Epithelial cell of prostate (primary cell): ENCODE results near the gene ATP8B3.
"Not testable (repeated sequence)": the region's sequence is repeated elsewhere in the genome, so short reads cannot be mapped to it uniquely, and the experiment has no call there.

Source experiments
- DNase-seq: peaks from one replicate; pipeline ENCODE4 v3.0.0-alpha.2; 2011; ENCODE audit warnings: low read depth, low spot score
- H3K27ac ChIP-seq: fragments of 450-650 bp; 2 replicates; pipeline ENCODE4 v1.5.1; 2017; ENCODE audit warnings: mild to moderate bottlenecking

ATP8B3 gene

DNA sequence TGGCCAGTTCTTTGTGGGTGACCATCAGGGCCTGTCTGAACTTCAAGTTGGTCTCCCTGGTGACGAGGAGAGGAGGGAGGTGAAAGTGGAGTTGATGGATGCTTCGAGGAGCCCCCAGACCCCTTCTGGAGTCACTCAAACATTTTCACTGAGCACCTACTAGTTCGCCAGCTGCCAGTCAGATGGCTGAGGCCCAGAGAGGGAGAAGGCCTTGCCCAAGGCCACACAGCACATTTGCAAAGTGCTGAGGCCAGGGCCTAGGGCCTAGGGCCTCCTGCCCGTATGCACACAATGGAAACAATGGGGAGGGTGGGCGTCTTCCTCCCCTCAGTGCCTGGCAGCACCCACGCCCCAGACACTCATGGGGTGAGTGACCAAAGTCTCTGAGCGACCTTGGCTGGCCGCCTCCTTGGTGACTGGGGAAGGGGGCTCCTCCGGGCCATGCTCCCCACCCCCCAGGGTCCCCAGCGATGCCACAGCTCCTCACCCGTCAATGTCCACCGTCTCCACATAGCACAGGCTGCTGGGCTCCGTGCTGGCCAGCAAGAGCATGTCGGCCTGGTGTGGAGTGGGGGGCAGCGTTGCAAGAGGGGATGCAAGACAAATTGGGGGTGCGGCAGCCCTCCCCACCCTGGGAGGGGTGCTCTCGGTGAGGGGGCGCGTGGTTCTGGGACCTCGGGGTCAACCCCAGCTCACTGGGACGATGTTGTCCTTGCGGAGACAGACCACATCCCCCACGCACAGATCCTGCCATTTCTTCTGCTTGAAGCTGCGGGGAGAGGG lies 6.5 kb downstream of the ATP8B3 start:
- no peak overlapping the region for H3K27ac ChIP-seq
- no peak for DNase-seq

DNA sequence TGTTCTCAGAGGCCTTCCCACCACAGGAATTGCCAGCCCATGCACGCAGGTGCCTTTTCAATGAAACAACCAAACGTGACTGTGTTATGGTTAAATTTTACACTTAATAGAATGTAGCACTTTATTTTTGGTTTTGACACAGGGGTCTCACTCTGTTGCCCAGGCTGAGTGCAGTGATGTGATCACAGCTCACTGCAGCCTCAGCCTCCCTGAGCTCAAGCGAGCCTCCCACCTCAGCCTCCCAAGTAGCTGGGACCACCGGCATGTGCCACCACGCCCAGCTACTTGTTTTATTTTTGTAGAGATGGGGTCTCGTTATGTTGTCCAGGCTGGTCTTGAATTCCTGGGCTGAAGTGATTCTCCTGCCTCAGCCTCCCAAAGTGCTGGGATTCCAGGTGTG lies 7.2 kb downstream of the ATP8B3 start:
- no peak overlapping the region for H3K27ac ChIP-seq
- no peak for DNase-seq

DNA sequence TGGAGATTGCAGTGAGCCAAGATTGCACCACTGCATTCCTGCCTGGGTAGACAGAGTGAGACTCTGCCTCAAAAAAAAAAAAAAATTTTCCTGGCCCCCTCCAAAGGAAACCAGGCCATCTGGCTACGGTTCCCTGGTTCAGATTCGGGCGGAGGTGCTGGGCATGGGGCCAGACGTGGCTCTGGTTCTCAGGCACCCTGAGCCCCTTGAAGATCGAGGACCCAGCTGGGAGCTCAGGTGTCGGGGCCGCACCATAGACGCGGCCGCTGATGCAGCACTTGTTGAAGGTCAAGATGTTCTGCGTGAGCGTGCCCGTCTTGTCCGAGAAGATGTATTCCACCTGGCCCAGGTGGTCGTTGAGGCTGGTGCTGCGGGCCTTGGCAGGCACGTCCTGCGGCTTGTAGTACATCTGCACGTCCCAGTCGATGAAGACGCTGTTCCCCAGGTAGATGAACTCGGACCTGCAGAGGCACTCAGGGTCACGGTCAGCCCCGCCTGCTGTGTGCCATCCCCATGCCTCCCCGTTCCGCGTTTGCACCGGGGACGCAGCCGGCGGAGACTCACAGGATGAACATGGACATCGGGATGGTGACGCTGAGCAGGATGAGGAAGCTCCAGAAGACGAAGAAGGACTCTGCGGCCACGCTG lies 12.3 kb downstream of the ATP8B3 start:
- no peak overlapping the region for H3K27ac ChIP-seq
- DNase-seq = no peak

DNA sequence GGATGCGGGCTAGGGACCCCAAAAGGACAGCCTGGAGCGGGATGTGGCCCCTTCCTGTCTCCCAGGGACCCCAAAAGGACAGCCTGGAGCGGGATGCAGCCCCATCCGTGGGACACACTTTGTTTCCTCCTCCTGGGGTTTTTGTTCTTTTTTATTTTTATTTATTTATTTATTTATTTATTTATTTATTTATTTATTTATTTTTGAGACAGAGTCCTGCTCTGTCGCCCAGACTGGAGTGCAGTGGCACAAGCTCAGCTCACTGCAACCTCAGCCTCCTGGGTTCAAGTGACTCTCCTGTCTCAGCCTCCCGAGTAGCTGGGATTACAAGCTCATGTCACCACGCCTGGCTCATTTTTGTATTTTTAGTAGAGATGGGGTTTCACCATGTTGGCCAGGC lies 14.8 kb downstream of the ATP8B3 start:
- not testable (repeated sequence) for DNase-seq, H3K27ac ChIP-seq

DNA sequence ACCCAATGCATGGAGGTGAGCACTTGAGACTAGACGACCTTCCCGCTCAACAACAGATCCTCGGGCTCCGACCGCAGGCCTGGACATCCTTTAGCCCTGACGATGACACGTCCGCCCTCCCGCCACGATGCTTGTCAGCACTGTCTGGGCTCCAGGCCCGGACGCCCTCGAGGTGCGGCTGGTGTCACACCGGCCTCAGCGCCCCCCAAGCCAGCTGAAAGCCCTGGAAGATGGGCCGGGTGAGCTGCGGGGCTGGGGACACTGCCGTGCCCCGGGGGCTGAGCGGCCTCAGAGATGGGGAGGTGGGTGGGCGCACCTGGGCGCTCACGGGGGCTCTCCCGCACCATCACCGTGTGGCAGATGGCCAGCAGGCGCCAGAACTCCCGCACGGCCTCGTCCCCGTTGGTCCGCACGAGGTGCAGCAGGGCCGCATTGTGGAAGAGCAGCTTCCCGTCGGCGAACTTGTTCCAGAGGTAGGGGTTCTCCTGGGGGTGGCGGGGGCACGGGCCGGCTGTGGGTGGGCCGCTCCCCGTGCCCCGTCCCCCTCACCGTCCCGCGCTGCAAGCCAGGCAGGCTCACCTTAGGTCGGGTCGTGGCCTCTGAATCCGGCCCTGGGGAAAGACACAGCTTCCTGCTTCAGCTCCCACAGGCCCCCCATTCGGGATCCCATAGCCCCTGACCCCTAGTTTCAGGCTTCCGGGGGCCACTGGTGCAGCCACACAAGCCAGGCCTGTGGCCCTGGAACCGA lies 15.5 kb downstream of the ATP8B3 start:
- H3K27ac ChIP-seq = no peak overlapping the region
- DNase-seq = no peak

DNA sequence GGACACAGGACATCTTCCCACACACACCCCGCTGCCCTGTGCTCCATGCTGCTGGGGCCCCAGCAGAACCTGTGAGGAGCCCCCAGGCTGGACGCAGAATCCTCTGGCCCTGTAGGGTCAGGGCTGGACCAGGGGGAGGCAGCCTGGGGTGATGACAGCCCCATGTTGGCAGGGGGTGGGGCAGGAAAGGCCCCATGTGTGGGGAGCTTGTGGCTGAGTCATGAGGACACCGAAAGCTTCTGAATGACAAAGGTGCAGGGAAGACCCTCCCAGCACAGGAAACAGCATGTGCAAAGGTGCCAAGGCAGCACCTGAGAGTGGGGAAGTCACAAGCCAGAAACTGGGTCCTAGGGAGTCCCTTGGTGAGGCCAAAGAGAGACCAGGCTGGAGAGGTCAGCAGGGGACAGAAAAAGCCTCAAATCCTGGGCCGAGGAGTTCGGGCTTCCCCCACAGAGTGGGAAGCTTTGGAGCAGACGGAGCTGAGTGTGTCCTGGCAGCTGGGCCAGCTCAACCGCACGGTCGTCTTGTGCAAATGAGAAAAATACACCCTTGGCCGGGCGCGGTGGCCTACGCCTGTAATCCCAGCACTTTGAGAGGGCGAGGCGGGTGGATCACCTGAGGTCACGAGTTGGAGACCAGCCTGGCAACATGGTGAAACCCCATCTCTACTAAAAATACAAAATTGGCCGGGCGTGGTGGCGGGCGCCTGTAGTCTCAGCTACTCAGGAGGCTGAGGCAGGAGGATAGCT lies 17.5 kb downstream of the ATP8B3 start:
- DNase-seq = no peak
- no peak overlapping the region for H3K27ac ChIP-seq

DNA sequence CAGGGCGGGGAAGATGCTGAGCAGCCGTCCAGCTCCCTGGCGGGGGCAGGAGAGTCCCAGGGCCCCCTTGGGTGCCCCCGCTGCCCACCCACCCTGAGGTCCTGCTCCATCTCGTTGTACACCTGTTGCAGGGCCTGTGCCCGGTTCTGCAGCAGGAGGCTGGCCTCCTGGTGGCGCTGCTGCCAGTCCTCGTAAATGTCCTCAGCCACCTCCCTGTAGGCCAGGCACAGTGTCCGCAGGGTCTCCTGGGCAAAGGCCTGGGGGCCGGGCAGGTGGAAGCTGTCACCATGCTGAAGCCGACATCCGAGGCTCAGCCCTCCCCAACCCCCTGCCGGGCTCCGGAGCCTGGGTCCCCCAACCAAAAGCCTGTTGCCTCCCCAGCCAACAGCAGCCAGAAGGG lies 20.2 kb downstream of the ATP8B3 start:
- H3K27ac ChIP-seq = no peak overlapping the region
- no peak for DNase-seq

DNA sequence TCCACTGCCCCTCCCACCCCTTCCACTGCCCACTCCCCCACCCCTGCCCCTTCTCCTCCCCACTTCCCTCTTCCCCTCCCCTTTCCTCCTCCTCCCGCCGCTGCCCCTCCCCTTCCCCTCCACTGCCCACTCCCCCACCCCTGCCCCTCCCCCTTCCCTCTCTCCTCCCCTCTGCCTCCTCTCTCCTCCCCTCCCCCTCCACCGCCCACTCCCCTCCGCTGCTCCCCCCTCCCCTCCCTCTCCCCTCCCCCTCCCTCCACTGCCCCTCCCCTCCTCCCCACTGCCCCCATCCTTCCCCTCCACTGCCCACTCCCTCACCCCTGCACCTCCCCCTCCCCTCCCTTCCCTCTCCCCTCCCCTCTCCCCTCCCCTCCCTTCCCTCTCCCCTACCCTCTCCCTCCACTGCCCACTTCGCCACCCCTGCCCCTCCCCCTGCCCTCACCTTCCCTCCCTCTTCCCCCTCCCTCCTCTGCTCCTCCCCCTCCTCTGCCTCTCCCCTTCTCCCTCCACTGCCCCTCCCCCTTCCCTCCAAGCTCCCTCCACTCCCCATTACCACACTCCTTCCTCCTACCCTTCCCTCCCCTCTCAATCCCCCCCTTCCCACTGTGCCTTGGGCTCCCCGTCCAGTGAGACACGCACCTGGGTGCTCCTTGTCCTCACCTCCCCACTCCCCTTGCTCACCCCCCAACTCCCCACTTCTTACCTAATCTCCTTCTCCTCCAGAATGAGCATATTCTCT lies 21.9 kb downstream of the ATP8B3 start:
- no peak for DNase-seq
- H3K27ac ChIP-seq = no peak overlapping the region

DNA sequence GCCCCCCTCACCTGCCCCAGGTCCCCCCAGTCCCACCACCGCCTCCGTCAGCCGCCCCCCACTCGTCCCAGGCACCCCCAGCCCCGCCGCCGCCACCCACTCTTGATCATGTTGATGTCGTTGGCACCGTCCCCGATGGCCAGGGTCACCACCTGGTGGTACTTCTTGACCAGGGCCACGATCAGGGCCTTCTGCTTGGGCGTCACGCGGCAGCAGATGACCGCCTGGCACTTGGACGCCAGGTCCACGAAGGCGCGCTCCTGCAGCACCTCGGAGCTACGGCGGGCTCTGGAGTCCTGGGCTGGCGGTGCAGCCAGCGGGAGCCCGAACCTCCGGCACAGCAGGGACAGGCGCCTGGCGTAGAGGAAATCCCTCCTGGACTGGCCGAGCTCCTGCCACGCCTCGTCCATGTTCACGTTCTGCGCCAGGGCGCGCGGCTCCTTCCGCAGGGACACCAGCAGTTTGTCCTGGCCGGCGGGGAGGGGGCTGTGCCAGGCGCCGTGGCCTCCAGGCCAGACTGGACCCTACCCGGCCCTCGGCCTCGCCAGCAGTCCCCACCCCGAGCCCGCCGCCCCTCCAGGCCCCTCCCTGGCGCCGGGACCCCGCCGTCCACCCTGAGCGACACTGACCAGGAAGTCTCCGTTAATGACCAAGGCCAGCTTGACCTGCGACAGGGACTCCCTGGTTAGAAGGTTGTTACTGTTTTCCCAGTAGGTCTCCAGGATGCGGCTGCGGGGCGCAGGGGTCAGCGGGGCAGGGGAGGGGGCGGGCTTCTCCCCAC lies 22.6 kb downstream of the ATP8B3 start:
- no peak for DNase-seq
- no peak overlapping the region for H3K27ac ChIP-seq

DNA sequence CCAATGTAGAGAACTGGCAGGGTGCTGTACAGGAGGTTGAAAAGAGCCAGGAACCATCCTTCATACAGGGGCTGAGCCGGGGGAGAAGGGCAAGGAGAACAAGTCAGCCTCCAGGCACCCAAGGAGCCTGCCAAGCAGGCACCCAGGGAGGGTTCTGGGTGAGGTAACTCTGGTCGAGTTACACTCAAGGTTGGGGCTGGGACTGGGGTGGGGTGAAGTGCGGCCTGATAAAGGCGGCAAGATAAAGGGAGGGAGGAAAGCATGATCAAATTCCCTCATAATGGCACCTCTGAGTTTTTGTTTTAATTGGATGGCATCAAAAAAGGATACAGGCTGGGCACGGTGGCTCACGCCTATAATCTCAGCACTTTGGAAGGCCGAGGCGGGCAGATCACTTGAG lies 25.0 kb downstream of the ATP8B3 start:
- DNase-seq = no peak
- no peak overlapping the region for H3K27ac ChIP-seq

DNA sequence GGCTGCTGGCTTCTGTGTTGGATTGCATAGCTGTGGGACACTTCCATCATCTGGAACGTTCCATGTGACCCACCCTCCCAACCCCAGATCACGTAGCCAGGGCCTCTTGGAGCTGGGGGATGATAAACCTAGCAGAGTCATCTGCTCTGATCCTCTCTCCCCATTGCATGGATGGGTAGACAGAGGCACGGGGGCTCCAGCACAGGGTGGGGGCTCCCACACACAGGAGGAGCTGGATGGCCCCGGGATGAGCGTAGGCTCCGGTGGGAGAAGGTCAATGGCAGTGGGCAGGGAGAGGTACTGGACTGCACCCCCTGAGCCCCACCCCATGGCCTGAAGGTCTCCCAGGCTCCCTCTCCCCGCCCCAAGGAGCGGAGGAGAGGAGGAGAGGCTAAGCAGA lies 25.4 kb downstream of the ATP8B3 start:
- DNase-seq = no peak
- H3K27ac ChIP-seq = no peak overlapping the region

DNA sequence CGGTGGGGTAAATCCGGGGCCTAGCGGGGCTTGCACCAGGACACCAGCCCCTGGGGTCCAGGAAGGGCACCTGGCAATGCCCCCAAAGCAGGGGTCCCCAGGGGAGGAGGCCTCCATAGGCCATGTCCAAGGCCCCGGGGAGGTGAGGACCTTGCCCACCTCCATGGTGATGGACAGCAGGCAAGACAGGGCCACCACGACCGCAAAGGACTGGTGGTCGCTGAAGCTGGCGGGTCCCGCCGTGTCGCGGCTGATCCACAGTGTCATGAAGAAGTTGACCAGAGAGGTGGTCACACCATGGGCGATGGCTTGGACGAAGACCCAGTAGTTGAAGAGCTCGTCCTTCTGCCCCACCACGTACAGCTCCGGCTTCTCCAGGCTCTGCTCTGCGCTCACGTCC lies 26.8 kb downstream of the ATP8B3 start:
- no peak overlapping the region for H3K27ac ChIP-seq
- DNase-seq = no peak

DNA sequence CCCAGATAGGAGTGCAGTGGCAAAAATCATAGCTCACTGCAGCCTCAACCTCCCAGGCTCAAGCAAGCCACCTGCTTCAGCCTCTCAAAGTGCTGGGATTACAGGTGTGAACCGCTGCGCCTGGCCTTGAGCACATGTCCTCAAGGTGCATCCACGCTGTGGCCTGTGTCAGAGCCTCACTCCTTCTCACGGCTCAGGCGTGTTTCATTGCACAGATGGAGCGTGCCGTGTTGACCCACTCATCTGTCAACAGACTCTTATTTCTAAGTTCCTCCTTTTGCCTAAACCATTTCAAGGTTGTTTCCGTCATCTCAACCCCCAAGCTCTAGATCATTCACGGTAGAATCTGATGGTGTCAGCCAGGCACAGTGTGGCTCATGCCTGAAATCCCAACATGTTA lies 28.2 kb downstream of the ATP8B3 start:
- H3K27ac ChIP-seq = no peak overlapping the region
- DNase-seq = no peak

DNA sequence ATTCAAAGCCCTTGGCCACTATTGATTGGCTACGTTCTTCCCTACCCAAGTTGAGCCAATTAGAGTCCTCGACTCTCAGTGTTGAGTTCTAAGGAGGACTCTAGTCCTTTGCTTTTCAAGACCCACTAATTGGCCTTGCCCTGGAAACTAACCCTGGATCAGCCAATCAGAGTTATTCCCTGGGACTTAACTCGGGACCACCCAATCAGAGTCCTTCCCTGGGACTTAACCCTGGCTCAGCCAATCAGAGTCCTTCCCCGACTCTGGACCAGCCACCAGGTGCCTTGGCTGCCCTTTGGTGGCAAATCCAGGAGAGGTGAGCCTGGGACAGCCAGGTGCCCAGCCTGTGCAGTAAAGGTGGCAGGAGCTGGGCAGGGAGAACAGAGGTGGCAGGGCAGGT lies 28.7 kb downstream of the ATP8B3 start:
- no peak for DNase-seq
- H3K27ac ChIP-seq = no peak overlapping the region

DNA sequence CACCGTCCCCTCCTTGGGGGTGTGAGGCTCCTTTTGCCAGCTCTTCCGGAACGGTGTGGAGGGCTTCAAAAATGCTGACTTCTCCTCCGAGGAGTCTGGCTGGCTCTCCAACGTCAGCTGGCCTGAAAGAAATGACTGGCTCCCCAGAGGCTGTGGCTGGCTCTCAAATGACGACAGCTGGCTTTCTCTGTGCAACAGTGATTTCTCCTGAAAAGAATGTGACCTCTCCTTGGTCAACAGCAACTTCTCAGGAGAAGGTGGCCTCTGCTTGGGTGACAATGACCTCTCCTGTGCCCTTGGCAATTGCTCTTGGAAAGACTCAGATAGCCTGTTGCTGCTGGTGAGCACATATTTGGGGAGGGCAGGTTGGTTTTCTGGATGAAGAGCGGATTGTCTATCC lies 29.6 kb downstream of the ATP8B3 start:
- H3K27ac ChIP-seq = no peak overlapping the region
- no peak for DNase-seq

DNA sequence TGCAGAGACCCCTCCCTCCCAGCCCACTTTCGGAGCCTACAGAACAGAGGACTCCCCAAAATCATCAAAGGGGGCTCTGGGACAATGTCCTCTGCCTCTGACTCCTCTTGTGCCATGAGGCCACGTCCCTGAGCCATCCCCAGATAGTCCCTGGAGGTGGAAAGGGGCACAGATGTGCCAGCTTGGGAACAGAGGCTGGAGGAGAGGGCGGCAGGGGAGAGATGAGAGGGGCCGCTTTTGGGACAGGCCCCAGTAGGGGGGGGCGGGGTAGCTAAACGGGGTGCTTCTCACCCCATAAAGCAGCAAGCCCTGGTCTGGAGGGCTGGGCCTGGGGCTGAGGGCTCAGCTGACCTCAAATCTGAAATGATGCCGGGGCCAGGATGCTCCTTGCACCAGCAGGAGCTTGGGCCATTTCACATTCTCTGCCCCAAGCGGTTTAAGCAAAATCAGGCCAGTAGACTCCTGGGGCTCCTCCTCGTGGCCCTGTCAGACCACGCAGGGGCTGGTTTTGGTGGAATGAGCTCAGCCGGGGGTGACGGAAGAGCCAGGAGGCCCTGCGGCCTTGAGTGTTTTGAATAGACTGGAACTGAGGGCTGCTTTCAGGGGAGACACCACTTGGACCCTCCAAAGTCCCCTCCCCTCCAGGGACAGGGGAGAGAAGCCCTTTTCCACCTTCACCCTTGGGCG lies 31.7 kb downstream of the ATP8B3 start:
- no peak overlapping the region for H3K27ac ChIP-seq
- DNase-seq = no peak

DNA sequence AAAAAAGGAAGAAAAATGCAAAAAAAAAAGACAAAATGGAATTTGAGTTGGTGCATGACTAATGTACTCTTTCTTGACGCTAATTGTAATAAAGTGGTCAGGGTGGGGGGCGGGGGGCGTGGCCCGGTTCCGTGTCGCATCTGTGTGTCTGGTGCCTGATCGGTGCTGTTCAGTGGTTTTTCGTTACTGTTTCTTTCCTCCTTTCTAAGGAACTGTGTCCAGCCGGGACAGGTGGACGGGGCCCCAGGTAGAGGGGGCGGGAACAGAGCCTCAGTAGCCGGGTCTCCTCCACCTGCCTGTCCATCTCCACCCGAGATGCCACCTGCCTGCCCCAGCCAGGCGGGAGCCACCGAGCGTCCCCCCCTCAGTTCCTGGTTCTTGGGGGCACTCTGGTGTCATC lies 32.5 kb downstream of the ATP8B3 start:
- no peak for DNase-seq
- H3K27ac ChIP-seq = no peak overlapping the region

DNA sequence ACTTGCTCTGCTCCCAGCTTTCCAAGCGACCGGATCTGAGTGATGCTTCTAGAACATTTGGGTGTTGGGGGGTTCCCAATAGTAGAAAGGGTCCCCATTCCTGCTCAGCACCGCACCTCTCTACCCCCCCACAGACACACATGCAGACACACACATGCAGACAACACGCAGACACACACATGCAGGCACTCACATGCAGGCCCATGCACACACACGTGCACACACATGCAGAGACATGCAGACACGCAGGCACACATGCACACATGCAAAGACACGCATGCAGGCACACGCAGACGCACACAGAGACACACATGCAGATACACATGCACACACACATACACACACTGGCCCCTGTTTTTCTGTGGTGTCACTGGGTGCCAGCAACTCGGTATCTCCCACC lies 34.9 kb downstream of the ATP8B3 start:
- no peak overlapping the region for H3K27ac ChIP-seq
- DNase-seq = no peak
